ENCODE results near the gene FSTL4. TPM values are rescaled to one million over a fixed set of nuclear protein-coding genes. Genes with fewer than 3 reads are reported as not detected.

The FSTL4 gene
- total and polyA plus RNA-seq, 12 donors, result 0.01 to 0.42 (median 0.38) TPM; not detected in 6

- H3K27me3 ChIP-seq, result peaks cover 0 to 17% (median 0%) of the 10 kb centered on the region in 7 donors
- DNase-seq (no peak), ATAC-seq (no peak)
- H3K4me1 ChIP-seq, result peaks cover 0 to 12% (median 3%) of the 10 kb centered on the region in 9 donors
- no peaks in the 10 kb centered on the region for H3K9me3 ChIP-seq
- intact Hi-C loops (cut with DNase I), result no loop called here
- no peak for TF ChIP-seq CTCF (IDR thresholded peaks at IDR 0.05)
- no peaks in the 10 kb centered on the region for H3K36me3 ChIP-seq
- 86 to 89% methylated on average over 6 of the region's 6 CpGs for WGBS, 2 donors
- no peak overlapping the region for H3K4me3 ChIP-seq
- H3K27ac ChIP-seq, result no peak overlapping the region
These were observed 143.7 kb downstream of the FSTL4 start for GRCh38 chr5:133468596-133468995.

GRCh38 chr5:133467826-133468463 lies 144.4 kb downstream of the FSTL4 start:
- TF ChIP-seq CTCF (IDR thresholded peaks at IDR 0.05), result no peak
- H3K27me3 ChIP-seq, result peaks cover 0 to 11% (median 0%) of the 10 kb centered on the region in 7 donors
- H3K4me3 ChIP-seq, result no peak overlapping the region
- H3K27ac ChIP-seq, result no peak overlapping the region
- no peak for DNase-seq
- no peak for ATAC-seq
- no peaks in the 10 kb centered on the region for H3K9me3 ChIP-seq
- intact Hi-C loops (cut with DNase I), result no loop called here
- H3K36me3 ChIP-seq, result no peaks in the 10 kb centered on the region
- WGBS, 2 donors, result 74 to 78% methylated on average over 4 of the region's 4 CpGs
- H3K4me1 ChIP-seq, result peaks cover 0 to 12% (median 3%) of the 10 kb centered on the region in 9 donors

- WGBS, 2 donors, result 65 to 75% methylated on average over 7 of the region's 7 CpGs
- no peaks in the 10 kb centered on the region for H3K9me3 ChIP-seq
- DNase-seq (no peak), ATAC-seq (no peak)
- no peaks in the 10 kb centered on the region for H3K36me3 ChIP-seq
- H3K27ac ChIP-seq, result no peak overlapping the region
- intact Hi-C loops (cut with DNase I), result no loop called here
- peaks cover 0 to 6% (median 0%) of the 10 kb centered on the region in 7 donors for H3K27me3 ChIP-seq
- H3K4me3 ChIP-seq, result no peak overlapping the region
- peaks cover 0 to 12% (median 3%) of the 10 kb centered on the region in 9 donors for H3K4me1 ChIP-seq
- TF ChIP-seq CTCF (IDR thresholded peaks at IDR 0.05), result no peak
These were observed 145.0 kb downstream of the FSTL4 start for GRCh38 chr5:133467335-133467779.

GRCh38 chr5:133466556-133467334 lies 145.6 kb downstream of the FSTL4 start:
- intact Hi-C loops (cut with DNase I), result no loop called here
- H3K27ac ChIP-seq, result no peak overlapping the region
- DNase-seq, result no peak
- H3K4me3 ChIP-seq, result no peak overlapping the region
- H3K4me1 ChIP-seq, result peaks cover 0 to 12% (median 3%) of the 10 kb centered on the region in 9 donors
- 84 to 88% methylated on average over 5 of the region's 5 CpGs for WGBS, 2 donors
- H3K36me3 ChIP-seq, result no peaks in the 10 kb centered on the region
- H3K27me3 ChIP-seq, result peaks cover 0 to 6% (median 0%) of the 10 kb centered on the region in 7 donors
- peak in 2 of 8 donors; percentile 37 to 53 for ATAC-seq
- no peaks in the 10 kb centered on the region for H3K9me3 ChIP-seq
- TF ChIP-seq CTCF (IDR thresholded peaks at IDR 0.05), result no peak

All from heart right ventricle (tissue), 16 donors.